K562 (cell line): ENCODE measurements around the gene TMEM214. TPM values are rescaled to one million over a fixed set of nuclear protein-coding genes. Genes with fewer than 3 reads are reported as not detected.

Experiments
- ATAC-seq: fragments of 200-7000 bp; cut with Tn5 transposase; 3 replicates; pipeline ENCODE4 v1.9.1; 2020; ENCODE audit warnings: moderate library complexity
- BruUV-seq: library from RNA; stranded (reverse); fragments of 400-500 nt; replicated peaks from 2 replicates; lab custom pipeline; 2021; lab: Mats Ljungman, UMichigan
- CTCF ChIA-PET: fragments of 300-600 bp; formaldehyde crosslinking; extraction: SDS; loops from one replicate; lab custom pipeline; 2021; ENCODE audit warnings: low intra/inter-chr PET ratio; lab: Yijun Ruan, JAX
- POLR2A ChIA-PET: fragments of 300-600, 350-650 bp; sonication (Branson Sonifier 250); formaldehyde crosslinking; extraction: SDS; loops from one replicate; lab custom pipeline; 2021; ENCODE audit warnings: antibody characterized with exemption, inconsistent platforms; lab: Yijun Ruan, JAX
- DNase-seq, 4 experiments: peaks; one replicate each; pipeline versions ENCODE4 v3.0.0 to v3.0.0-alpha.2; 2011 to 2018; ENCODE audit warnings: low spot score in 3 of 4, mixed read lengths in 3 of 4; ENCODE audit errors: extremely low read depth in 1 of 4
- FAIRE-seq: peaks from 2 replicates; lab custom pipeline; 2011; peaks lifted over from hg19 to GRCh38; lab: Jason Lieb, UNC
- H2AFZ ChIP-seq: 2 replicates; pipeline ENCODE4 v1.6.0; 2011; ENCODE audit warnings: low read depth, low read length, control low read depth, inconsistent platforms
- H3K27ac ChIP-seq: fragments of 200-600 bp; 3 replicates; pipeline ENCODE4 v1.8.0; 2011; ENCODE audit warnings: low read depth, mild to moderate bottlenecking, control low read depth, inconsistent platforms, low read length, moderate library complexity, mixed read lengths; ENCODE audit errors: extremely low read depth
- H3K27me3 ChIP-seq, 2 experiments: fragments of 300-600 bp in 1 of 2; 2 replicates in 1 of 2; 3 replicates in 1 of 2; pipeline versions ENCODE4 v1.6.0 to v1.8.0; 2011; ENCODE audit warnings: inconsistent platforms in 2 of 2, low read length in 2 of 2, mild to moderate bottlenecking in 1 of 2, mixed read lengths in 1 of 2, moderate library complexity in 1 of 2; ENCODE audit not compliant: control insufficient read depth in 2 of 2, insufficient read depth in 2 of 2
- H3K36me3 ChIP-seq: fragments of 300-600 bp; 3 replicates; pipeline ENCODE4 v1.8.0; 2011; ENCODE audit warnings: mild to moderate bottlenecking, low read length, inconsistent platforms; ENCODE audit not compliant: control insufficient read depth, insufficient read depth
- H3K4me1 ChIP-seq, 2 experiments: fragments of 200-600 bp in 1 of 2; replicated peaks in 1 of 2; 2 replicates in 1 of 2; 3 replicates in 1 of 2; pipeline versions ENCODE4 v1.5.1 to v1.8.0; 2011; ENCODE audit warnings: inconsistent platforms in 2 of 2, low read length in 2 of 2, mild to moderate bottlenecking in 1 of 2, mixed read lengths in 1 of 2, moderate library complexity in 1 of 2; ENCODE audit not compliant: control insufficient read depth in 2 of 2, insufficient read depth in 2 of 2
- H3K4me2 ChIP-seq: 2 replicates; pipeline ENCODE4 v1.6.1; 2011; ENCODE audit warnings: low read length, control low read depth, inconsistent platforms, mixed read lengths; ENCODE audit not compliant: insufficient read depth
- H3K4me3 ChIP-seq: fragments of 200-600 bp; sonication (generic), shearing (Covaris generic); 2 replicates; pipeline ENCODE4 v1.5.1; 2016; ENCODE audit warnings: control low read depth, inconsistent platforms
- H3K79me2 ChIP-seq: fragments of 200-600 bp; 3 replicates; pipeline ENCODE4 v1.8.0; 2011; ENCODE audit warnings: low read length, inconsistent platforms; ENCODE audit not compliant: control insufficient read depth, insufficient read depth
- H3K9ac ChIP-seq, 2 experiments: 2 replicates each; pipeline versions ENCODE4 v1.6.0 to v1.6.1; 2011; ENCODE audit warnings: low read depth in 2 of 2, low read length in 2 of 2, control low read depth in 1 of 2, inconsistent platforms in 1 of 2, mild to moderate bottlenecking in 1 of 2, mixed read lengths in 1 of 2; ENCODE audit not compliant: insufficient read depth in 1 of 2
- H3K9me1 ChIP-seq: one replicate; pipeline ENCODE4 v1.6.0; 2011; ENCODE audit warnings: inconsistent platforms, mild to moderate bottlenecking, low read length, moderate library complexity; ENCODE audit not compliant: control insufficient read depth, insufficient read depth
- H3K9me3 ChIP-seq: replicated peaks from 2 replicates; pipeline ENCODE4 v1.5.1; 2011; ENCODE audit warnings: low read depth, low read length, inconsistent platforms; ENCODE audit not compliant: control insufficient read depth, insufficient read depth
- H4K20me1 ChIP-seq: replicated peaks from 2 replicates; pipeline ENCODE4 v1.6.1; 2011; ENCODE audit warnings: low read length, inconsistent platforms, mixed read lengths; ENCODE audit not compliant: control insufficient read depth, insufficient read depth
- ATF4 ChIP-seq: fragments of 450-650 bp; formaldehyde crosslinking; IDR thresholded peaks from 2 replicates; pipeline ENCODE4 v1.4.0; 2022; ENCODE audit warnings: mild to moderate bottlenecking, moderate library complexity
- BRF1 ChIP-seq: IDR thresholded peaks from 3 replicates; pipeline ENCODE4 v1.6.1; 2011; ENCODE audit warnings: borderline replicate concordance, mild to moderate bottlenecking; ENCODE audit not compliant: insufficient read length; ENCODE audit errors: extremely low read depth
- CEBPG ChIP-seq, 3 experiments: fragments of 200-800 bp in 1 of 3; sonication (Bioruptor generic) in 1 of 3; sonication (generic) in 1 of 3; formaldehyde crosslinking in 1 of 3; IDR thresholded peaks in 2 of 3; conservative IDR thresholded peaks in 1 of 3; 2 replicates each; pipeline versions ENCODE4 v1.6.1 to v1.8.0; 2016 to 2022; ENCODE audit warnings: missing compliant biosample characterization in 2 of 3, missing genetic modification characterization in 2 of 3, mild to moderate bottlenecking in 1 of 3, missing genetic modification reagents in 1 of 3
- FOXA3 ChIP-seq, 2 experiments: fragments of 450-650 bp in 1 of 2; sonication (generic) in 1 of 2; formaldehyde crosslinking; IDR thresholded peaks in 1 of 2; conservative IDR thresholded peaks in 1 of 2; 2 replicates each; pipeline versions ENCODE4 v1.4.0 to v1.8.0; 2020 to 2022; ENCODE audit warnings: mild to moderate bottlenecking in 2 of 2, missing genetic modification reagents in 1 of 2
- GTF3C2 ChIP-seq: IDR thresholded peaks from 3 replicates; pipeline ENCODE4 v1.6.1; 2011; ENCODE audit warnings: borderline replicate concordance, mild to moderate bottlenecking, moderate library complexity; ENCODE audit not compliant: insufficient read length; ENCODE audit errors: extremely low read depth
- NR2C1 ChIP-seq, 2 experiments: fragments of 450-650 bp; IDR thresholded peaks; 2 replicates each; pipeline ENCODE4 v1.6.1; 2017; ENCODE audit warnings: mild to moderate bottlenecking in 2 of 2, antibody characterized with exemption in 1 of 2, inconsistent platforms in 1 of 2, missing compliant biosample characterization in 1 of 2, missing genetic modification characterization in 1 of 2
- THRA ChIP-seq: fragments of 450-650 bp; IDR thresholded peaks from 2 replicates; pipeline ENCODE4 v1.6.1; 2017; ENCODE audit warnings: mild to moderate bottlenecking, moderate library complexity
- XRCC5 ChIP-seq: fragments of 200-400 bp; formaldehyde crosslinking; IDR thresholded peaks from 2 replicates; pipeline ENCODE4 v1.6.1; 2017; ENCODE audit warnings: low read depth, mild to moderate bottlenecking, low read length
- ZBTB17 ChIP-seq: fragments of 450-650 bp; formaldehyde crosslinking; IDR thresholded peaks from 2 replicates; pipeline ENCODE4 v1.4.0; 2020; ENCODE audit warnings: mild to moderate bottlenecking
- WGBS: fragments of 100-300 bp; shearing (Covaris generic); methylation state at CpG from one replicate; pipeline ENCODE4 v1.1.6; 2016; ENCODE audit warnings: low coverage, mixed read lengths; ENCODE audit not compliant: insufficient coverage; ENCODE audit errors: missing lambda C conversion rate; 5-methylcytosine and 5-hydroxymethylcytosine counted together
- in situ Hi-C: fragments of 300-500 bp; cut with MboI; formaldehyde crosslinking; loops from 4 replicates; pipeline ENCODE4 v1.15.0; 2018; ENCODE audit warnings: inconsistent platforms, mixed read lengths
- intact Hi-C: fragments of 100-400 bp; cut with micrococcal nuclease; formaldehyde crosslinking; loops from 2 replicates; pipeline ENCODE4 v1.14.2; 2022
- polyA plus RNA-seq, 8 experiments: library from polyadenylated mRNA; depleted of rRNA in 4 of 8; stranded (reverse) in 5 of 8; unstranded in 3 of 8; fragments of >200 nt; fragmentation: Nextera tagmentation in 2 of 8; fragmentation: Illumina TruSeq in 1 of 8; extraction: Ambion mirVana in 2 of 8; extraction: Trizol in 1 of 8; gene quantifications; 2 replicates each; pipeline versions ENCODE4 v1.2.1 to v1.2.3, GENCODE V29; 2011 to 2014; ENCODE audit warnings: inconsistent platforms in 1 of 8, missing spikeins in 1 of 8
- total RNA-seq, 7 experiments: library from RNA; depleted of rRNA in 6 of 7; stranded (reverse); fragments of >200 nt in 6 of 7; fragmentation: Illumina TruSeq in 2 of 7; extraction: Trizol in 2 of 7; gene quantifications; 2 replicates each; pipeline versions ENCODE4 v1.2.1 to v1.2.3, GENCODE V29; 2011 to 2021; ENCODE audit warnings: low replicate concordance in 1 of 7

Gene TMEM214
- total and polyA plus RNA-seq, 9 of the 15 experiments (the other 6 are each of a cell fraction or from before 2014, with no cell fraction given): 11.4 to 81.4 (median 44.1) TPM

GRCh38 chr2:27014771-27015433 is 17.9 kb upstream of the TMEM214 start:
- Histone ChIP-seq H2AFZ (no peak overlapping the region), H3K4me2 (peak overlapping the region; percentile 22; the same call in 1 of the 2 replicates), H3K9me3 (no peaks in the 10 kb centered on the region), H3K27ac (peak overlapping the region; percentile 91), H3K4me1 (peaks cover 59 to 84% of the 10 kb centered on the region in 2 experiments), H3K4me3 (no peak overlapping the region), H4K20me1 (no peaks in the 10 kb centered on the region), H3K9ac (peak overlapping the region; percentile 43 to 53; a peak in 3 of 4 replicates), H3K27me3 (no peaks in the 10 kb centered on the region), H3K9me1 (no peaks in the 10 kb centered on the region), H3K79me2 (peaks cover 61% of the 10 kb centered on the region), H3K36me3 (peaks cover 4% of the 10 kb centered on the region; the same call in 2 of the 3 replicates)
- no peak for DNase-seq
- WGBS: 88% methylated on average over 8 of the region's 8 CpGs
- ChIA-PET POLR2A (interaction anchor here (0.7 to 1.5 kb wide), 5 partner anchors 8 to 64 kb away, joined by 3 to 6 read pairs (median 3); no protein-coding TSS in a partner anchor), CTCF (interaction anchor here (0.8 to 6.8 kb wide), 2 partner anchors 53 to 71 kb away, joined by 3 to 65 read pairs; no protein-coding TSS in a partner anchor)
- no peak for FAIRE-seq
- no peak for TF ChIP-seq XRCC5
- TF ChIP-seq NR2C1 (IDR thresholded peaks at IDR 0.05): no peak
- TF ChIP-seq NR2C1 (tag; IDR thresholded peaks at IDR 0.05): peak; percentile 9; the same call in 1 of the 2 replicates
- TF ChIP-seq ZBTB17: 0 out of 2 replicates have a peak, but pooled peaks have one; percentile 26
- peak in 1 of 2 experiments; percentile 77; a peak in 1 of 4 replicates for TF ChIP-seq FOXA3 (CRISPR knock-in tag; conservative IDR thresholded peaks at IDR 0.05 in 1 of 2, IDR thresholded peaks at IDR 0.05 in 1 of 2)
- TF ChIP-seq CEBPG (CRISPR knock-in tag; IDR thresholded peaks at IDR 0.05): peak; percentile 34; the same call in 1 of the 2 replicates
- TF ChIP-seq CEBPG (tag; conservative IDR thresholded peaks at IDR 0.05 in 1 of 2, IDR thresholded peaks at IDR 0.05 in 1 of 2): no peak
- no peak for TF ChIP-seq GTF3C2
- no peak for TF ChIP-seq BRF1
- TF ChIP-seq ATF4 (CRISPR knock-in tag): no peak
- no peak for TF ChIP-seq THRA
- no peak for ATAC-seq
- in situ Hi-C loops: loop anchor here (5.0 kb wide), 1 partner anchor 53 kb away; no protein-coding TSS in a partner anchor
- BruUV-seq: no TSS peak
- intact Hi-C loops: loop anchor here (5.0 to 10.0 kb wide), 2 partner anchors 177 to 250 kb away; partner anchors contain the start of gene SLC35F6
